NCI-H2107 treated with DMSO at 0.1 percent for 48 hours (cell line): ENCODE results near the gene LACTB.

ENCODE experiments used
- DNase-seq: peaks from one replicate; lab custom pipeline; 2025; ENCODE audit not compliant: unreplicated experiment; lab: John Stamatoyannopoulos, UW

LACTB gene

DNA sequence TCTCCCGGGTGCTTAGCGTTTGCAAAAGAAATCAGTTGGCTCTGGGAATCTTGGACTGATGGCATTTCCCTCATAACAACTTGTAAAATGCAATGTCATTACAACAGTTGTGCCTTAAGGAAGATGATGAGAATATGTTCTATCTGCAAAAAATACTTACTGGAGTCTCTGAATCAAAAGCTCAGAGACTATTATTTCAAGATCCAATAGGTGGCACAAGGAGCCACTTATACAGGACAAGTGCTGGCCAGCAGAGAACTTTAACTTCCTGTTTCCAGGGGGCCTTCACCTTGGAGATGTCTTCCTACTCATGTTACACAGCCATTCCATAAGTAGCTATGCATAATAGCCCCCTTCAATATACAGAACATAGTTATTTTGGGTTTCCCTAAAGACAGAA lies 44.6 kb downstream of the LACTB start:
- no peak for DNase-seq

DNA sequence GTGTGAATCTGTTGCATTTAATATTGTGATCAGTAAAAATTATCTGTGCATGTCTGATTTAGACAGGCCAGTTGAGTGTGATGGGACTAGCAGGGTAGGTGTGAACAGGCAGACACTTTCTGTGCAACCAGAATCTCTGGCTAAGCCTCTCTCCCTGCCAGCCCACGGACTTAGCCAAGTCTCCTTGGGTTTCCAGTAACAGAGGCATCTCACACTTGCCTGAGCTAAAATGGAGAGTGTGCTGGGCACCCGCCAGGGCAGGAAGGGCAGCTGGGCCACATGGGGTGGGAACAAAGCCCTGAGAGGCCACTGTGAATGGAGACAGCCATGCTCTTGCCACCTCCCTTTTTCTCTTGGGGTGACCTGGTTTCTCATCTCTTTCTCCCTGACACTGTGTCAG lies 48.1 kb downstream of the LACTB start:
- DNase-seq: no peak

- no peak for DNase-seq
Measured at GRCh38 chr15:63172376-63172775, 50.7 kb downstream of the LACTB start.

GRCh38 chr15:63172851-63173451 lies 51.3 kb downstream of the LACTB start:
- no peak for DNase-seq

DNA sequence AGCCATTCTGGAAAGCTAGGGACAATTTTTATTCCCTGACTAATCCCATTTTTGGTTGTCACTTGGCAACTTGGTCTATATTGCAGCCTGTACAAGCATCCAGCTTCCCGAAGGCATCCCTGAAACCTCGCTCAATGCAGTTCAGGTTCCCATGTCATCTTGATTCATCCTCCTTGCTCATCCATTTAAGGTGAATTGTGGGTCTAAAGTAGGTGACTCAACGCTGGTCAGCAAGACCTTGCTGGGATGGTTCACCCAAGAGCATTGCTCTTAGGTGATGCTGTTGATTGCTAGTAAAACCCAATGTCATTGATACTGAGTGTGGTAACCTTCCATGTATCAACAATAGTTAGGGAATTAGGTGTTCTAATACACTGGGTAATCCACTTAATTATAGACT lies 54.6 kb downstream of the LACTB start:
- no peak for DNase-seq

DNA sequence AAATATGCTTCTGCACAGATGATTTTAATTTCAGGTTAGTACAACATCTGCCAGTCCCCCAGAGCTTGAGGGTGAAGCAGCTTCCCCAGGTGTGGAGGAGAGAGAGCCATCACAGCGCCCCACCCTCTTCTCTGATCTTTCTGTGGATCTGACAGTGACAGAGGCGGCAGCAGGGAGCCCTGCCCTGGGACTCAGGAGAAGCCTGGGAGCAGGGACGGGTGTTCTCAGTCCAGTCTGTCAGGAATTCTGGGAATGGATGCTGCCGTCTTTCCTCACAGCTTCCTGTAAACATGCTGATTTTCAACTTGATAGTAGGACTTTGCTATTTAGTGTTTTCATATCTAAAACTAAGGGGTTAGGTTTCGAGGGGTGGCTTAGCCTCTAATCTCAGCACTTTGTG lies 56.4 kb downstream of the LACTB start:
- no peak for DNase-seq

GRCh38 chr15:63180746-63181145 lies 59.1 kb downstream of the LACTB start:
- no peak for DNase-seq

DNA sequence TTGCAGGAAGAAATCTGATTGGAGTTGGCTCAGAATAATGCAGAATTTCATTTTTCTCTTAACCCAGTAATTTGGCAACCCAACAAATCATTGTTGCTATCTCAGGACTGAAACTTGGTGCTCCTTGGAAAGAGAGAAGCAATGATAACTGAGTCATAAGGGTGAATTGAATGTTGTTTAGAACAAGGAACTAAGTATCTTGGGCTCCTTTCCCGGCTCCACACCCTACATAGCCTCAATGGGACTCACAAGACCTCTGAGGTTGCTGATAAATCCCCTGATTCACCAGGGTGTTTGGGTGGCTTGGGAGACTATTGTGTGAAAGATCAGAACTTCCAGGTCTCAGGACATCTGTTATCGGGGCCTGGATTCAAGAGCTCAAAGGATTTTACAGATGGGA lies 60.0 kb downstream of the LACTB start:
- DNase-seq: no peak

- DNase-seq: no peak
Measured at GRCh38 chr15:63185206-63185605, 63.5 kb downstream of the LACTB start.

DNA sequence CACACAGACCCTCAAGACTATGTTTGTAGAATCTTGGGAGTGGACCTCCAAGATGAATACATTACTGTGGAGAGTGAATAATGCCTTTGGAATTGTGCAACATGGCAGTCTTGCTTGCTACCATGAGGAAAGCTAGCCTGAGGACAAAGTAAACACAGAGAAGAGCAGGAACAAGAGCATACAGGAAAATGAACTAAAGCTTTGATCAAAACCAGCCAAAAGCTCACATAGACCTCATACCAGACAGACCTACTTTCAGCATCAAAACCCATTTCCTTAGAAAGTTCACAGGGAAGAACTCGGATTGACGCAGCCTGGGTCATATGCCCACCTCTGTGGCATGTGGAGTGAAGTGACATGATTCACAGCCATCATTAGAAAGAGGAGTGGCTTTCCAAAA lies 64.4 kb downstream of the LACTB start:
- no peak for DNase-seq

GRCh38 chr15:63187589-63188226 lies 66.0 kb downstream of the LACTB start:
- DNase-seq: no peak

DNA sequence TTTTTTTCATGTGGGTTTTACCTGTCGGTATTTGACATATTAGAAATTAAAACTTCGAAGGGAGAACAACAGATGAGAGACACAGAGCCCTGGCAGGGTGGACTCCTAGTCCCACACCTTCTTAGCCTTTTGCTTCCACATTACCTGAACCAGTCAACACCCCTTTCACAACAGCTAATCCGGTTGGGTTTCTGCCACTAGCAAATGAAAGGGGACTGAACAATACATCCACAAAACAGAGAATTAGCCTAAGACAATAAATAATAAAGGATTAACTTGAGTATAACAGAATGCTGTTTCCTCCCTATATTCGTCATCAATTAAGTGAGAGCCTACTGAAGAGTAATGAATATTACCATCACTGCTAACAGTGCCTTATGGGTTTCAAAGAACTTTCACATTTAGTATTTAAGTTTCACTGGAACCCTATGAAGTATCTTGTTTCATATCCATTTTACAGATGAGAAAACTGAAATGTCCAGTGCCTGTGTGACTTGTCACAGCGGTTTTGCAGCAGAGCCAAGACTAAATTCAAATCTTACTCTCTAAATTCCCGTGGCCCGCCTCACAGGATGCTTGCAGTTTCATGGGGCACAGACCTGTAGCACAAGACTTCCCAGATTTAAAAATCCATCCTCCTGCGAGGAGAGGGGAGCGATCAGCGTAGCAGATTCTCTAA lies 66.7 kb downstream of the LACTB start:
- no peak for DNase-seq

DNA sequence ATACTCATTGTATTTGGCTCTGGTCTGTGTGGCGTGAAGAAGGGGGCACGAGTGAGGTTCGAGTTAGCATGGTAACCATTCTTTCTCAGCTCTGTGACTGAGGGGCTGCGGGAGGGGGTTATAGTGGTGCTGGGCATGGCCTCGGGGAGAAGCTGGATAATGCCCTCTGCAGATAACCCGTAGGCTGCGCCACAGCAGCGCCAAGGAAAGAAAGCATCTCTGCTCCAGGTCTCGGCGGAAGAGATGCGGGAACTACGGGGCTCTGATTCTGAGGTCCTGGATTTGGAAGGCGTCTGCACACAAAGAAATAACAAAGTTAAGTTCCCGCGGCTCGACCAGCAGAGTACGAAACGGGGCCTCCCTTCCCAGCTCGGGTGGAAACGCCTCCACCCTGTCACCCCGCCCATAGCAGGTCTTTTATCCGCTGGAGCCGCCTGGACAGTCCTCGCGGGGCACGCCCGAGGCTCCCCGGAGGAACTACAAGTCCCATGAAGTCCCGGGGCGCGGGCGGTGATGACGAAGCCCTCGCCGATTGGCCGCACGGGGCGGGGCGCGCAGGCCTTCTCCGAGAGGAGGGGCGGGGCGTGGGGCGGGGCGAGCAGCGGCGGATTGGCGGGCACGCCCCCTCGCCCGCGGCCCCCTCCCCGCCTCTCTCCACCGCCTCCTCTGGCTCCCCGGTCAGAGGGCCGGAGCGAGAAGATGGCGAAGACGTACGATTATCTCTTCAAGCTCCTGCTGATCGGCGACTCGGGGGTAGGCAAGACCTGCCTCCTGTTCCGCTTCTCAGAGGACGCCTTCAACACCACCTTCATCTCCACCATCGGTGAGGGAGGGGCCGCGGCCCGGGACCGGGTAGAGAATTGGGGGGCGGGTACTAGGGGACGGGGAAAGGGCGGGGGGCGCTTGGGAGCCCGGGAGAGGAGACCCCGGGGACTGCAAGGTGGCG lies 67.5 kb downstream of the LACTB start, which contains the start of gene RAB8B:
Gene RAB8B, plus strand, starts transcription at position 681 of the 946 bp plus-strand sequence. Its CDS starts 19 bp downstream, at position 700.
- peak; percentile 70 for DNase-seq

DNA sequence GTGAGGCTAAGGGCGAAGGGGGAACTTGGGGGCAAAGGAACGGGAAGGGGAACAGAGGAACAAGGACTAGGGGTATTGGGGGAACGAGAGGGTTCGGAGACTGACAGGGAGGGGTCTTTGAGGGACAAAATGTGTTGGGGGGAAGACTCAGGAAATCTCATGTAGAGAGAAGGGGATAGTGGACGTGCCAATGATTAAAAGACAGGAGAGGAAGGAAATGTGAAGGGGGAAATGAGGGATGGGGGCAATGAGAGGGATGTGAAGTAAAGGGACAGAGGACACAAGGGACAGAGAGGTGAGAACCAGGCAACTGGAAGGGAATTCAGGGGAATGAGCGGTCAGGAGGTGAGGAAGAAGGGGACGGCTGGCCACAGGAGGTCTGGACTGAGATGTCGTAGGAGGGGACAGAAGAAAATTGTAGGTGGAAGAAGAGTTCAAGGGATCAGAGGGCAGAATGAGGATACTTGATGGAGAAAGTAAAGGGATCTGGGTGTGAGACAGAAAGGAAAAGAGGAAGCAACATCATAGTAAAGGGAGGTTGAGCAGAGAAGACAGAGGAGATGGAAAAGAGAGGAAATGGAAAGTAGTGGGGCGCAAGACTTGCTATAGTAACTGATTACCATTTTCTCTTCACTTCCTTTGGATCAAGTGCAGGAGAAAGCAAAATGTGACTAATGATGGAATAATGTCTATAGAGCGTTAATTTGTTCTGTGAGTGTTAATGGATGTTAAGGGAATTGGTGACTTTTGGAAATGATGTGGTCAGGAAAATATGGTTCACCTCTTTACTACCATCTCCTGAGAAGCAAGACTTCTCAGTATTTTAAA lies 68.5 kb downstream of the LACTB start:
- DNase-seq: no peak

- DNase-seq: no peak
Measured at GRCh38 chr15:63190769-63191649, 69.3 kb downstream of the LACTB start.
